HFFc6 (cell line): ENCODE measurements around the gene MLYCD. TPM values are rescaled to one million over a fixed set of nuclear protein-coding genes. Genes with fewer than 3 reads are reported as not detected.

Experiments
- DNase-seq: peaks from one replicate; pipeline ENCODE4 v3.0.0-alpha.2; 2018
- H3K27ac Mint-ChIP-seq: 2 replicates; pipeline ENCODE4 v1.8.0; 2020; ENCODE audit warnings: mild to moderate bottlenecking, mixed read lengths
- H3K27me3 Mint-ChIP-seq: 2 replicates; pipeline ENCODE4 v1.8.0; 2021; ENCODE audit warnings: mild to moderate bottlenecking, moderate library complexity, mixed read lengths; ENCODE audit not compliant: insufficient read depth
- H3K36me3 Mint-ChIP-seq: 2 replicates; pipeline ENCODE4 v1.8.0; 2021; ENCODE audit warnings: low read depth, mixed read lengths
- H3K4me1 Mint-ChIP-seq: 2 replicates; pipeline ENCODE4 v1.8.0; 2020; ENCODE audit warnings: low read depth, mixed read lengths
- H3K4me3 Mint-ChIP-seq: 2 replicates; pipeline ENCODE4 v1.8.0; 2020; ENCODE audit warnings: mild to moderate bottlenecking, moderate library complexity, mixed read lengths
- H3K9me3 Mint-ChIP-seq: 2 replicates; pipeline ENCODE4 v1.8.0; 2020; ENCODE audit warnings: mild to moderate bottlenecking, mixed read lengths
- total RNA-seq, 6 experiments: library from RNA; stranded (reverse); fragmentation: NEBNext Ultra II Directional; extraction: Animal tissue kit (Norgen Biotek cat#: 25700); gene quantifications; 2 replicates in 1 of 6; 3 replicates in 5 of 6; pipeline ENCODE4 v1.2.3, GENCODE V29; 2021
- TF ChIP-seq, protein P1 (sequence below): fragments of 200-600 bp; sonication (generic); IDR thresholded peaks from 2 replicates; pipeline ENCODE4 v1.5.0; 2021; ENCODE audit warnings: antibody characterized with exemption, mild to moderate bottlenecking

MLYCD gene
- total RNA-seq, 6 experiments from 2014 or later: 1.4 to 2.5 (median 1.9) TPM

DNA sequence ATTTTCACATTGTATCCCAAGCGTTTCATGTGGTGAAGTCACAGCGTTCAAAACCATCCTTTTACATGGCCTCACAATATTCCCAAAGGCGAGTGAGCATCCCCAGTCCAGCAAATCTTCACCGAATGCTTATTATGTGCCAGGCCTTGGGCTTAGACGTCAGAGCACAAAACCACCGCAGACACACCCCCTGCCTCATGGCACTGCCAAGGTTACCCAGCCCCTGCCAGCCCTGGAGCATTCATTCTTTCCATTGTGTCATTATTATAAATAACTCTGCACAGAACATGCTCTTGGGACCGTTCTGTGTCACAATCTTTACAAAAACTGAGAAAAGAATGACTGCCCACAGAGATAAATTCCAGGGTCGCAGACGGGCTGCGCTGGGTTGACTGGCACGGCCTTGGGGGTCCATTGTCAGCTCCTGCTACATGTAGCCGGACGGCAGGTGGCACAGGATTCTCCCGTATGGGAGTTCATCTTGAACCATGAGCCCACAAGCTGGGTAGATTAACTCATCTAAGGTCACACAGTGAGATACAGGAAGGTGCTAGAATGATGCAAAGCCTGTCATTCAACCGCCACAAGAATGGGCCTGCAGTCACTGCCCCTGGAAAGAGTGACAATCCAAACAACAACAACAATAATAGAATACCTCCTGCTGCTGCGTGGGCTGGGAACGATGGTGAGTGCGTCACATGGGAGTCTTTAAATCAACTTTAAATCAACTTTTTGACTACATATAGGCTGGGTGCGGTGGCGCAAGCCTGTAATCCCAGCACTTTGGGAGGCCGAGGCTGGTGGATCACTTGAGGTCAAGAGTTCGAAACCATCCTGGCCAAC is 64.6 kb downstream of the MLYCD start:
- Mint-ChIP-seq H3K4me3 (no peak overlapping the region), H3K27ac (no peak overlapping the region), H3K9me3 (no peaks in the 10 kb centered on the region), H3K27me3 (peaks cover 2% of the 10 kb centered on the region; the same call in 1 of the 2 replicates), H3K36me3 (no peaks in the 10 kb centered on the region), H3K4me1 (no peaks in the 10 kb centered on the region)
- TF ChIP-seq, protein P1, sequence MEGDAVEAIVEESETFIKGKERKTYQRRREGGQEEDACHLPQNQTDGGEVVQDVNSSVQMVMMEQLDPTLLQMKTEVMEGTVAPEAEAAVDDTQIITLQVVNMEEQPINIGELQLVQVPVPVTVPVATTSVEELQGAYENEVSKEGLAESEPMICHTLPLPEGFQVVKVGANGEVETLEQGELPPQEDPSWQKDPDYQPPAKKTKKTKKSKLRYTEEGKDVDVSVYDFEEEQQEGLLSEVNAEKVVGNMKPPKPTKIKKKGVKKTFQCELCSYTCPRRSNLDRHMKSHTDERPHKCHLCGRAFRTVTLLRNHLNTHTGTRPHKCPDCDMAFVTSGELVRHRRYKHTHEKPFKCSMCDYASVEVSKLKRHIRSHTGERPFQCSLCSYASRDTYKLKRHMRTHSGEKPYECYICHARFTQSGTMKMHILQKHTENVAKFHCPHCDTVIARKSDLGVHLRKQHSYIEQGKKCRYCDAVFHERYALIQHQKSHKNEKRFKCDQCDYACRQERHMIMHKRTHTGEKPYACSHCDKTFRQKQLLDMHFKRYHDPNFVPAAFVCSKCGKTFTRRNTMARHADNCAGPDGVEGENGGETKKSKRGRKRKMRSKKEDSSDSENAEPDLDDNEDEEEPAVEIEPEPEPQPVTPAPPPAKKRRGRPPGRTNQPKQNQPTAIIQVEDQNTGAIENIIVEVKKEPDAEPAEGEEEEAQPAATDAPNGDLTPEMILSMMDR: no peak
- no peak for DNase-seq

DNA sequence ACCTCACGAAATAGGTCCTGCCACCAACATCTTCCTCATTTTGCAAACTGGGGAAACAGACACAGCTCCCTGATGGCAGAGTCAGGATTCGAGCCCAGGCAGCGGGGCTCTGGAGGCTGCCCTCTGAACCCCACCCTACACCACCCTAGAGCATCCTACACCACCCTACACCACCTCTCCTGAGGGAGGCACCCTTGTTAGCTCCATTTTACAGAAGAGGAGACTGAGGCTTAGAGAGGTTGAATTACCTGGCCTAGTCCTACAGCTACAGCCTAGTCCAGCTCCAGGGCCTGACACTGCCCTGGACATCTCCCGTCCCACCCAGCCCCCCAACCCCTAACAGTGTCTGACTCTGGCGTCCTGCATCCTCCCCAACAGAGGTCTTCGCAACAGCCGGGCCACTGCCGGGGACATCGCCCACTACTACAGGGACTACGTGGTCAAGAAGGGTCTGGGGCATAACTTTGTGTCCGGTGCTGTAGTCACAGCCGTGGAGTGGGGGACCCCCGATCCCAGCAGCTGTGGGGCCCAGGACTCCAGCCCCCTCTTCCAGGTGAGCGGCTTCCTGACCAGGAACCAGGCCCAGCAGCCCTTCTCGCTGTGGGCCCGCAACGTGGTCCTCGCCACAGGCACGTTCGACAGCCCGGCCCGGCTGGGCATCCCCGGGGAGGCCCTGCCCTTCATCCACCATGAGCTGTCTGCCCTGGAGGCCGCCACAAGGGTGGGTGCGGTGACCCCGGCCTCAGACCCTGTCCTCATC is 65.9 kb downstream of the MLYCD start:
- Mint-ChIP-seq H3K4me3 (no peak overlapping the region), H3K9me3 (no peaks in the 10 kb centered on the region), H3K4me1 (no peaks in the 10 kb centered on the region), H3K27me3 (peaks cover 6% of the 10 kb centered on the region), H3K36me3 (no peaks in the 10 kb centered on the region), H3K27ac (no peak overlapping the region)
- TF ChIP-seq, protein P1: no peak
- DNase-seq: no peak

DNA sequence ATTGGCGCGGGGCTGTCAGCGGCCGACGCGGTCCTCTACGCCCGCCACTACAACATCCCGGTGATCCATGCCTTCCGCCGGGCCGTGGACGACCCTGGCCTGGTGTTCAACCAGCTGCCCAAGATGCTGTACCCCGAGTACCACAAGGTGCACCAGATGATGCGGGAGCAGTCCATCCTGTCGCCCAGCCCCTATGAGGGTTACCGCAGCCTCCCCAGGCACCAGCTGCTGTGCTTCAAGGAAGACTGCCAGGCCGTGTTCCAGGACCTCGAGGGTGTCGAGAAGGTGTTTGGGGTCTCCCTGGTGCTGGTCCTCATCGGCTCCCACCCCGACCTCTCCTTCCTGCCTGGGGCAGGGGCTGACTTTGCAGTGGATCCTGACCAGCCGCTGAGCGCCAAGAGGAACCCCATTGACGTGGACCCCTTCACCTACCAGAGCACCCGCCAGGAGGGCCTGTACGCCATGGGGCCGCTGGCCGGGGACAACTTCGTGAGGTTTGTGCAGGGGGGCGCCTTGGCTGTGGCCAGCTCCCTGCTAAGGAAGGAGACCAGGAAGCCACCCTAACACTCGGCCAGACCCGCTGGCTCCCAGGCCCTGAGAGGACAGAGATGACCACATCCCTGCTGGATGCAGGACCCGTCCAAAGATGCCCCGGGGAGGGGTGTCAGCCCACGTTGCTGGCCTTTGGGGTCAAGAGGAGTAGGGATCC is 66.7 kb downstream of the MLYCD start:
- TF ChIP-seq, protein P1: no peak
- Mint-ChIP-seq H3K27me3 (peaks cover 9% of the 10 kb centered on the region), H3K36me3 (no peaks in the 10 kb centered on the region), H3K27ac (no peak overlapping the region), H3K4me3 (no peak overlapping the region), H3K9me3 (no peaks in the 10 kb centered on the region), H3K4me1 (no peaks in the 10 kb centered on the region)
- DNase-seq: no peak

DNA sequence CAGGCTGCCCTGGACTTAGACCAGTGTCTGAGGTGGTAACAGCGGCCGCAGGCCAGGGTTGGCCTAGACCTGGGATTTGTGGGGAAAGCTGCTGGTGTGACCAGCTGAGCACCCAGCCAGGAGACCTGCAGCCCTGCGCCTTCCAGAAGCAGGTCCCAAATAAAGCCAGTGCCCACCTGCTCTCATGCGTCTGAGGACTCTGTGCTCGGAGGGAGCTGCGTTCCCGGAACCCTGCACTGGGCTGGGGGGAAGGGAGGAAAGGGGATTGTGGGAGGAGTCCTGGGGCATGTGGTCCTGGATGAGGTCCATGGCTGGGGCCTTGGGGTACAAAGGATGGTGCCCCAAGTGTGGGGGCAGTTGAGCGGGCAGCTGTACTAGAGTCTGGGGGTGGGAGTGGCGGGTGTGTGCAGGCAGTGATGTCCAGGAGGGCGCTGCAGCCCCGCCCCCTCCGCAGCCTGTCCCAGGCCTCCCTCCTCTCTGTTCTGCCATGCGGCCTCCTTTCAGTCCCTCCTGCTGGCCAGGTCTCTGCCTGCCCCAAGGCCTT is 67.3 kb downstream of the MLYCD start:
- DNase-seq: no peak
- H3K27ac Mint-ChIP-seq: no peak overlapping the region
- H3K4me3 Mint-ChIP-seq: no peak overlapping the region
- H3K4me1 Mint-ChIP-seq: no peaks in the 10 kb centered on the region
- TF ChIP-seq, protein P1: no peak
- H3K36me3 Mint-ChIP-seq: no peaks in the 10 kb centered on the region
- no peaks in the 10 kb centered on the region for H3K9me3 Mint-ChIP-seq
- H3K27me3 Mint-ChIP-seq: peaks cover 9% of the 10 kb centered on the region

DNA sequence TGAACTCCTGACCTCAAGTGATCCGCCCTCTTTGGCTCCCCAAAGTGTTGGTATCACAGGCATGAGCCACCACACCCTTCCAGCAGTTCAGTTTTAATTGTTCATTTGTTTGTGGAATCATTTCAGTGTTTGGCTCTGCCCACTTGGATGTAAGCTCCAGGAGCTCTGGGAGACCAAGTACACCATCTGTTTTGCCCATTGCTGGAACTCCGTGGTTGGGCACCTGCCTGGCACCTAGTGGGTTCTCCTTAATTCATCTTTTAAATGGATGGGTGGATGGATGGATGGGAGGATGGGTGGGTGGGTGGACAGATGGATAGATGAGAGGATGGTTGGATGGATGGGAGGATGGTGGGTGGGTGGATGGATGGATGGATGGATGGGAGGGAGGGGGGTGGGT is 68.2 kb downstream of the MLYCD start:
- Mint-ChIP-seq H3K4me1 (no peaks in the 10 kb centered on the region), H3K4me3 (no peak overlapping the region), H3K36me3 (no peaks in the 10 kb centered on the region), H3K27ac (no peak overlapping the region), H3K9me3 (no peaks in the 10 kb centered on the region), H3K27me3 (peaks cover 9% of the 10 kb centered on the region)
- DNase-seq: no peak
- TF ChIP-seq, protein P1: no peak
